A549 (cell line): ENCODE data around the gene CHRNB2.

Experiments used
- CEBPB ChIP-seq, 2 experiments: fragments of >200 bp in 1 of 2; sonication (Bioruptor Twin) in 1 of 2; formaldehyde crosslinking in 1 of 2; IDR thresholded peaks; 2 replicates each; pipeline ENCODE4 v1.6.1; 2012 to 2016
- EP300 ChIP-seq, 2 experiments: fragments of >200 bp; sonication (Bioruptor Twin); formaldehyde crosslinking; IDR thresholded peaks; 2 replicates in 1 of 2; 3 replicates in 1 of 2; pipeline ENCODE4 v1.6.1; 2016 to 2017
- GATA3 ChIP-seq: IDR thresholded peaks from 2 replicates; pipeline ENCODE4 v1.6.1; 2012; ENCODE audit warnings: borderline replicate concordance
- JUNB ChIP-seq: fragments of >200 bp; sonication (Bioruptor Twin); formaldehyde crosslinking; IDR thresholded peaks from 2 replicates; pipeline ENCODE4 v1.6.1; 2016
- MAX ChIP-seq: IDR thresholded peaks from 2 replicates; pipeline ENCODE4 v1.6.1; 2012
- POLR2A ChIP-seq: IDR thresholded peaks from 2 replicates; pipeline ENCODE4 v1.6.1; 2012; ENCODE audit warnings: mild to moderate bottlenecking, low read length
- RCOR1 ChIP-seq: fragments of 150-350 bp; IDR thresholded peaks from 2 replicates; pipeline ENCODE4 v1.6.1; 2014; ENCODE audit warnings: antibody characterized with exemption, low read length, low read depth
- REST ChIP-seq: fragments of 200-600 bp; sonication (generic); IDR thresholded peaks from 2 replicates; pipeline ENCODE4 v1.6.1; 2016; ENCODE audit warnings: antibody characterized with exemption, mild to moderate bottlenecking, moderate library complexity
- RFX5 ChIP-seq: fragments of 450-650 bp; IDR thresholded peaks from 2 replicates; pipeline ENCODE4 v1.7.1; 2014; ENCODE audit warnings: antibody characterized with exemption, mild to moderate bottlenecking, moderate library complexity
- SREBF2 ChIP-seq: fragments of 450-650 bp; IDR thresholded peaks from 2 replicates; pipeline ENCODE4 v1.6.1; 2014; ENCODE audit warnings: mild to moderate bottlenecking, moderate library complexity
- USF2 ChIP-seq: fragments of 450-650 bp; IDR thresholded peaks from 2 replicates; pipeline ENCODE4 v1.6.1; 2014; ENCODE audit warnings: antibody characterized with exemption
- ZC3H11A ChIP-seq: fragments of 450-650 bp; IDR thresholded peaks from 2 replicates; pipeline ENCODE4 v1.6.1; 2014; ENCODE audit warnings: antibody characterized with exemption, mild to moderate bottlenecking
- ZSCAN20 ChIP-seq: fragments of 250-450 bp; sonication (Bioruptor Pico); IDR thresholded peaks from 2 replicates; pipeline ENCODE4 v1.8.0; 2022; ENCODE audit warnings: mild to moderate bottlenecking, moderate library complexity
- TF ChIP-seq, protein P1 (sequence below): fragments of >200 bp; sonication (Bioruptor Twin); formaldehyde crosslinking; IDR thresholded peaks from 3 replicates; pipeline ENCODE4 v1.5.1; 2016

- TF ChIP-seq, protein P1, sequence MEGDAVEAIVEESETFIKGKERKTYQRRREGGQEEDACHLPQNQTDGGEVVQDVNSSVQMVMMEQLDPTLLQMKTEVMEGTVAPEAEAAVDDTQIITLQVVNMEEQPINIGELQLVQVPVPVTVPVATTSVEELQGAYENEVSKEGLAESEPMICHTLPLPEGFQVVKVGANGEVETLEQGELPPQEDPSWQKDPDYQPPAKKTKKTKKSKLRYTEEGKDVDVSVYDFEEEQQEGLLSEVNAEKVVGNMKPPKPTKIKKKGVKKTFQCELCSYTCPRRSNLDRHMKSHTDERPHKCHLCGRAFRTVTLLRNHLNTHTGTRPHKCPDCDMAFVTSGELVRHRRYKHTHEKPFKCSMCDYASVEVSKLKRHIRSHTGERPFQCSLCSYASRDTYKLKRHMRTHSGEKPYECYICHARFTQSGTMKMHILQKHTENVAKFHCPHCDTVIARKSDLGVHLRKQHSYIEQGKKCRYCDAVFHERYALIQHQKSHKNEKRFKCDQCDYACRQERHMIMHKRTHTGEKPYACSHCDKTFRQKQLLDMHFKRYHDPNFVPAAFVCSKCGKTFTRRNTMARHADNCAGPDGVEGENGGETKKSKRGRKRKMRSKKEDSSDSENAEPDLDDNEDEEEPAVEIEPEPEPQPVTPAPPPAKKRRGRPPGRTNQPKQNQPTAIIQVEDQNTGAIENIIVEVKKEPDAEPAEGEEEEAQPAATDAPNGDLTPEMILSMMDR = no peak
- no peak for TF ChIP-seq ZSCAN20
- TF ChIP-seq GATA3 = no peak
- TF ChIP-seq USF2 = no peak
- TF ChIP-seq REST = no peak
- no peak for TF ChIP-seq MAX
- TF ChIP-seq POLR2A = no peak
- TF ChIP-seq JUNB = no peak
- TF ChIP-seq ZC3H11A = no peak
- TF ChIP-seq CEBPB (IDR thresholded peaks at IDR 0.05) = no peak
- no peak for TF ChIP-seq RCOR1
- no peak for TF ChIP-seq RFX5
- no peak for TF ChIP-seq SREBF2
- TF ChIP-seq EP300 (IDR thresholded peaks at IDR 0.05) = no peak
Observed at GRCh38 chr1:154622503-154623039, 55.0 kb downstream of the CHRNB2 start.
